Cardiac muscle cell (in vitro differentiated cells and primary cell): ENCODE data around the gene C11orf91. TPM values are rescaled to one million over a fixed set of nuclear protein-coding genes. Genes with fewer than 3 reads are reported as not detected.

ENCODE experiments used
- DNase-seq, 2 donors: peaks; one replicate each; pipeline versions ENCODE4 v3.0.0 to v3.0.0-alpha.2; 2010 to 2017; ENCODE audit warnings: low read depth in 1 of 2, low spot score in 1 of 2
- H3K27ac ChIP-seq: fragments of 200-600 bp; sonication (generic); 2 replicates; pipeline ENCODE4 v1.5.1; 2016
- H3K27me3 ChIP-seq: fragments of 200-600 bp; sonication (generic); 2 replicates; pipeline ENCODE4 v1.6.0; 2016; ENCODE audit warnings: control low read depth
- H3K36me3 ChIP-seq: fragments of 200-600 bp; sonication (generic); 2 replicates; pipeline ENCODE4 v1.5.1; 2016; ENCODE audit warnings: control low read depth
- H3K4me1 ChIP-seq: fragments of 200-600 bp; sonication (generic); 2 replicates; pipeline ENCODE4 v1.8.1; 2017; ENCODE audit warnings: low read depth, mild to moderate bottlenecking, mixed run types
- H3K4me3 ChIP-seq: fragments of 200-600 bp; sonication (generic); 2 replicates; pipeline ENCODE4 v1.5.1; 2016; ENCODE audit warnings: mild to moderate bottlenecking
- H3K9me3 ChIP-seq: fragments of 200-600 bp; sonication (generic); 2 replicates; pipeline ENCODE4 v1.5.1; 2017; ENCODE audit warnings: low read depth, mild to moderate bottlenecking, control low read depth
- CTCF ChIP-seq: IDR thresholded peaks from 2 replicates; pipeline ENCODE4 v1.5.1; 2012; ENCODE audit warnings: low read depth, mild to moderate bottlenecking, low read length
- polyA plus RNA-seq: library from polyadenylated mRNA; unstranded; fragments of >200 nt; fragmentation: Nextera tagmentation; extraction: Ambion mirVana; gene quantifications from 2 replicates; pipeline ENCODE4 v1.2.1, GENCODE V29; 2016
- total RNA-seq: library from RNA; depleted of rRNA; stranded (reverse); fragments of >200 nt; gene quantifications from 2 replicates; pipeline ENCODE4 v1.2.3, GENCODE V29; 2016

C11orf91 gene
- total and polyA plus RNA-seq, 2 experiments from 2014 or later: 0.23 TPM; not detected in 1

- Histone ChIP-seq H3K27me3 (no peaks in the 10 kb centered on the region), H3K4me3 (no peak overlapping the region), H3K27ac (no peak overlapping the region)
Observed at GRCh38 chr11:33737362-33737821, 36.8 kb upstream of the C11orf91 start.

GRCh38 chr11:33736148-33736812, 35.7 kb upstream of the C11orf91 start, which contains the start of gene CD59:
CD59 (minus strand) TSS chr11:33736423; CDS start chr11:33722445, 13,978 bp downstream.
- Histone ChIP-seq H3K36me3 (no peaks in the 10 kb centered on the region), H3K4me1 (peaks cover 20% of the 10 kb centered on the region), H3K27ac (peak within 1 kb of the TSS; percentile 65), H3K4me3 (peak within 1 kb of the TSS; percentile 80), H3K9me3 (no peaks in the 10 kb centered on the region), H3K27me3 (no peaks in the 10 kb centered on the region)
- TF ChIP-seq CTCF: no peak
- DNase-seq: peak; percentile 94 to 95

More at GRCh38 chr11:33737362-33737821, 36.8 kb upstream of the C11orf91 start:
- H3K36me3 ChIP-seq: no peaks in the 10 kb centered on the region
- no peak for TF ChIP-seq CTCF
- no peak for DNase-seq
- no peaks in the 10 kb centered on the region for H3K9me3 ChIP-seq
- H3K4me1 ChIP-seq: peaks cover 20% of the 10 kb centered on the region

GRCh38 chr11:33735271-33736147, 34.9 kb upstream of the C11orf91 start:
- peak overlapping the region; percentile 65 for H3K27ac ChIP-seq
- DNase-seq: peak; percentile 39 to 57
- no peak for TF ChIP-seq CTCF

GRCh38 chr11:33734441-33735270, 34.0 kb upstream of the C11orf91 start:
- no peak for TF ChIP-seq CTCF
- Histone ChIP-seq H3K9me3 (no peaks in the 10 kb centered on the region), H3K36me3 (no peaks in the 10 kb centered on the region), H3K4me3 (peak overlapping the region; percentile 80), H3K27ac (no peak overlapping the region), H3K4me1 (peaks cover 20% of the 10 kb centered on the region), H3K27me3 (no peaks in the 10 kb centered on the region)
- DNase-seq: peak in 1 of 2 donors; percentile 71

More at GRCh38 chr11:33735271-33736147, 34.9 kb upstream of the C11orf91 start:
- no peaks in the 10 kb centered on the region for H3K27me3 ChIP-seq
- H3K36me3 ChIP-seq: no peaks in the 10 kb centered on the region
- H3K4me1 ChIP-seq: peaks cover 20% of the 10 kb centered on the region
- peak overlapping the region; percentile 80 for H3K4me3 ChIP-seq
- no peaks in the 10 kb centered on the region for H3K9me3 ChIP-seq

- Histone ChIP-seq H3K27me3 (no peaks in the 10 kb centered on the region), H3K27ac (no peak overlapping the region), H3K9me3 (no peaks in the 10 kb centered on the region), H3K36me3 (no peaks in the 10 kb centered on the region), H3K4me3 (no peak overlapping the region), H3K4me1 (peaks cover 20% of the 10 kb centered on the region)
- DNase-seq: no peak
- TF ChIP-seq CTCF: no peak
Observed at GRCh38 chr11:33733980-33734379, 33.4 kb upstream of the C11orf91 start.
